Smooth muscle cell (in vitro differentiated cells): ENCODE measurements around the gene TRPM6. TPM values are rescaled to one million over a fixed set of nuclear protein-coding genes. Genes with fewer than 3 reads are reported as not detected.

Experiments used
- DNase-seq: peaks from one replicate; lab custom pipeline; 2025; ENCODE audit not compliant: unreplicated experiment; lab: John Stamatoyannopoulos, UW
- H2AFZ ChIP-seq: fragments of 200-600 bp; sonication (generic); 2 replicates; pipeline ENCODE4 v1.6.0; 2016; ENCODE audit warnings: antibody characterized with exemption, low read depth, mild to moderate bottlenecking
- H3F3A ChIP-seq: fragments of 200-600 bp; sonication (generic); 2 replicates; pipeline ENCODE4 v1.6.0; 2017; ENCODE audit warnings: antibody characterized with exemption, low read depth
- H3K27ac ChIP-seq: fragments of 200-600 bp; sonication (generic); 2 replicates; pipeline ENCODE4 v1.5.1; 2016; ENCODE audit warnings: low read depth, mild to moderate bottlenecking
- H3K27me3 ChIP-seq: fragments of 200-600 bp; sonication (generic); 2 replicates; pipeline ENCODE4 v1.6.1; 2016; ENCODE audit warnings: low read depth, mild to moderate bottlenecking
- H3K36me3 ChIP-seq: fragments of 200-600 bp; sonication (generic); 2 replicates; pipeline ENCODE4 v1.5.1; 2016; ENCODE audit warnings: low read depth
- H3K4me1 ChIP-seq: fragments of 200-600 bp; sonication (generic); 2 replicates; pipeline ENCODE4 v1.5.1; 2016; ENCODE audit warnings: low read depth
- H3K4me2 ChIP-seq: fragments of 200-600 bp; sonication (generic); 2 replicates; pipeline ENCODE4 v1.6.0; 2016; ENCODE audit warnings: mild to moderate bottlenecking
- H3K4me3 ChIP-seq: fragments of 200-600 bp; sonication (generic); 2 replicates; pipeline ENCODE4 v1.5.1; 2016; ENCODE audit warnings: mild to moderate bottlenecking
- H3K79me2 ChIP-seq: fragments of 200-600 bp; sonication (generic); 2 replicates; pipeline ENCODE4 v1.6.0; 2016; ENCODE audit warnings: low read depth, mild to moderate bottlenecking
- H3K9ac ChIP-seq: fragments of 200-600 bp; sonication (generic); 2 replicates; pipeline ENCODE4 v1.6.0; 2016; ENCODE audit warnings: low read depth
- H3K9me3 ChIP-seq: fragments of 200-600 bp; sonication (generic); replicated peaks from 2 replicates; pipeline ENCODE4 v1.5.1; 2016; ENCODE audit warnings: low read depth
- H4K20me1 ChIP-seq: fragments of 200-600 bp; sonication (generic); 2 replicates; pipeline ENCODE4 v1.6.0; 2016; ENCODE audit warnings: low read depth
- WGBS: methylation state at CpG from one replicate; pipeline ENCODE4 v1.1.7; 2016; ENCODE audit warnings: low lambda C conversion rate; 5-methylcytosine and 5-hydroxymethylcytosine counted together
- polyA plus RNA-seq: library from polyadenylated mRNA; unstranded; fragments of >200 nt; fragmentation: Nextera tagmentation; extraction: Ambion mirVana; gene quantifications from 2 replicates; pipeline ENCODE4 v1.2.1, GENCODE V29; 2016
- total RNA-seq: library from RNA; depleted of rRNA; stranded (reverse); fragments of >200 nt; gene quantifications from 2 replicates; pipeline ENCODE4 v1.2.3, GENCODE V29; 2014
- TF ChIP-seq, protein P1 (sequence below): fragments of 200-600 bp; sonication (generic); IDR thresholded peaks from 2 replicates; pipeline ENCODE4 v1.5.1; 2017; ENCODE audit warnings: borderline replicate concordance, mild to moderate bottlenecking, antibody characterized with exemption; ENCODE audit not compliant: insufficient read depth, poor library complexity, severe bottlenecking

TRPM6 gene
- total and polyA plus RNA-seq, 2 experiments from 2014 or later = 0.04 TPM; not detected in 1

- WGBS = 22% methylated on average over 8 of the region's 8 CpGs
- H3K36me3 ChIP-seq = no peaks in the 10 kb centered on the region
- no peaks in the 10 kb centered on the region for H4K20me1 ChIP-seq
- no peak overlapping the region for H3K4me3 ChIP-seq
- H2AFZ ChIP-seq = no peak overlapping the region
- H3K4me1 ChIP-seq = no peaks in the 10 kb centered on the region
- no peak overlapping the region for H3K9ac ChIP-seq
- no peak overlapping the region for H3K27ac ChIP-seq
- peak; percentile 7 for DNase-seq
- H3F3A ChIP-seq = no peaks in the 10 kb centered on the region
- no peak overlapping the region for H3K4me2 ChIP-seq
- TF ChIP-seq, protein P1, sequence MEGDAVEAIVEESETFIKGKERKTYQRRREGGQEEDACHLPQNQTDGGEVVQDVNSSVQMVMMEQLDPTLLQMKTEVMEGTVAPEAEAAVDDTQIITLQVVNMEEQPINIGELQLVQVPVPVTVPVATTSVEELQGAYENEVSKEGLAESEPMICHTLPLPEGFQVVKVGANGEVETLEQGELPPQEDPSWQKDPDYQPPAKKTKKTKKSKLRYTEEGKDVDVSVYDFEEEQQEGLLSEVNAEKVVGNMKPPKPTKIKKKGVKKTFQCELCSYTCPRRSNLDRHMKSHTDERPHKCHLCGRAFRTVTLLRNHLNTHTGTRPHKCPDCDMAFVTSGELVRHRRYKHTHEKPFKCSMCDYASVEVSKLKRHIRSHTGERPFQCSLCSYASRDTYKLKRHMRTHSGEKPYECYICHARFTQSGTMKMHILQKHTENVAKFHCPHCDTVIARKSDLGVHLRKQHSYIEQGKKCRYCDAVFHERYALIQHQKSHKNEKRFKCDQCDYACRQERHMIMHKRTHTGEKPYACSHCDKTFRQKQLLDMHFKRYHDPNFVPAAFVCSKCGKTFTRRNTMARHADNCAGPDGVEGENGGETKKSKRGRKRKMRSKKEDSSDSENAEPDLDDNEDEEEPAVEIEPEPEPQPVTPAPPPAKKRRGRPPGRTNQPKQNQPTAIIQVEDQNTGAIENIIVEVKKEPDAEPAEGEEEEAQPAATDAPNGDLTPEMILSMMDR = peak; percentile 90
- no peaks in the 10 kb centered on the region for H3K79me2 ChIP-seq
- H3K9me3 ChIP-seq = no peaks in the 10 kb centered on the region
- no peaks in the 10 kb centered on the region for H3K27me3 ChIP-seq
Measured at GRCh38 chr9:74773886-74774479, 113.7 kb downstream of the TRPM6 start.

- no peaks in the 10 kb centered on the region for H4K20me1 ChIP-seq
- no peak overlapping the region for H3K27ac ChIP-seq
- H3K9me3 ChIP-seq = no peaks in the 10 kb centered on the region
- H3K4me2 ChIP-seq = no peak overlapping the region
- no peaks in the 10 kb centered on the region for H3K4me1 ChIP-seq
- H3K9ac ChIP-seq = no peak overlapping the region
- H3F3A ChIP-seq = no peaks in the 10 kb centered on the region
- TF ChIP-seq, protein P1 = no peak
- no peaks in the 10 kb centered on the region for H3K79me2 ChIP-seq
- no peak overlapping the region for H3K4me3 ChIP-seq
- no peaks in the 10 kb centered on the region for H3K36me3 ChIP-seq
- H3K27me3 ChIP-seq = peaks cover 5% of the 10 kb centered on the region
- no peak overlapping the region for H2AFZ ChIP-seq
- DNase-seq = no peak
- WGBS = 90% methylated on average over 4 of the region's 4 CpGs
Measured at GRCh38 chr9:74772121-74772520, 115.6 kb downstream of the TRPM6 start.

GRCh38 chr9:74771672-74772071 lies 116.0 kb downstream of the TRPM6 start:
- Histone ChIP-seq H3K4me1 (no peaks in the 10 kb centered on the region), H3K79me2 (no peaks in the 10 kb centered on the region), H3K9ac (no peak overlapping the region), H3K27me3 (peaks cover 5% of the 10 kb centered on the region), H3K9me3 (no peaks in the 10 kb centered on the region), H3K36me3 (no peaks in the 10 kb centered on the region), H2AFZ (no peak overlapping the region), H3K27ac (no peak overlapping the region), H4K20me1 (no peaks in the 10 kb centered on the region), H3K4me3 (no peak overlapping the region), H3K4me2 (no peak overlapping the region), H3F3A (no peaks in the 10 kb centered on the region)
- no peak for DNase-seq
- TF ChIP-seq, protein P1 = no peak
- WGBS = 97% methylated on average over 6 of the region's 6 CpGs

DNA sequence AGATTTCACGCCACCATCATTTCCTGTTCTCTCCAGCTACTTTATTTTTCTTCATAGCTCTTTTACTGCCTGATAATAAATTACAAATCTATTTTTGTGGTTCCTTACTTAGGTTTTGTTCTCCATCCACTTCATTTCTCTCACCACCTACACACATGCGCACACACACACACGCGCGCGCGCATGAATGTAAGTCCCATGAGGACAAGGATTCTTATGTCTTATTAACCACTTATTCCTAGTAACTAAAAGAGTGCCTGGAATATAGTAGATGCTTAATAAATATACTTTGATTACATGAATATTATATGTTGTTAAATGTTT lies 116.5 kb downstream of the TRPM6 start:
- no peak overlapping the region for H2AFZ ChIP-seq
- H3K9me3 ChIP-seq = no peaks in the 10 kb centered on the region
- H3K4me3 ChIP-seq = no peak overlapping the region
- no peaks in the 10 kb centered on the region for H3F3A ChIP-seq
- no peaks in the 10 kb centered on the region for H3K79me2 ChIP-seq
- no peak overlapping the region for H3K27ac ChIP-seq
- H3K27me3 ChIP-seq = peaks cover 5% of the 10 kb centered on the region
- TF ChIP-seq, protein P1 = no peak
- H3K9ac ChIP-seq = no peak overlapping the region
- no peak for DNase-seq
- H3K4me2 ChIP-seq = no peak overlapping the region
- no peaks in the 10 kb centered on the region for H4K20me1 ChIP-seq
- no peaks in the 10 kb centered on the region for H3K36me3 ChIP-seq
- no peaks in the 10 kb centered on the region for H3K4me1 ChIP-seq
- WGBS = 96% methylated on average over 7 of the region's 7 CpGs
